GM23338 (cell line): ENCODE results near the gene DOCK1. TPM values are rescaled to one million over a fixed set of nuclear protein-coding genes. Genes with fewer than 3 reads are reported as not detected.

Source experiments
- ATAC-seq: fragments of 200-7000 bp; cut with Tn5 transposase; 3 replicates; pipeline ENCODE4 v1.9.1; 2020
- DNase-seq: peaks from one replicate; pipeline ENCODE4 v3.0.0-alpha.2; 2015; ENCODE audit warnings: low spot score
- H2AFZ ChIP-seq: fragments of 200-600 bp; sonication (generic); 2 replicates; pipeline ENCODE4 v1.8.0; 2016; ENCODE audit warnings: antibody characterized with exemption, mild to moderate bottlenecking, moderate library complexity
- H3F3A ChIP-seq: fragments of 200-600 bp; sonication (generic); replicated peaks from 2 replicates; pipeline ENCODE4 v1.8.0; 2017; ENCODE audit warnings: antibody characterized with exemption, mixed run types, low read depth
- H3K27ac ChIP-seq: fragments of 200-600 bp; sonication (generic); 2 replicates; pipeline ENCODE4 v1.6.1; 2016; ENCODE audit warnings: low read depth
- H3K27me3 ChIP-seq: fragments of 200-600 bp; sonication (generic); 2 replicates; pipeline ENCODE4 v1.8.0; 2016; ENCODE audit warnings: mild to moderate bottlenecking, mixed run types, moderate library complexity; ENCODE audit not compliant: insufficient read depth
- H3K36me3 ChIP-seq: fragments of 200-600 bp; sonication (generic); 2 replicates; pipeline ENCODE4 v1.8.0; 2016; ENCODE audit warnings: mild to moderate bottlenecking; ENCODE audit not compliant: insufficient read depth
- H3K4me1 ChIP-seq: fragments of 200-600 bp; sonication (generic); 2 replicates; pipeline ENCODE4 v1.8.0; 2016; ENCODE audit warnings: mild to moderate bottlenecking, moderate library complexity; ENCODE audit not compliant: insufficient read depth
- H3K4me2 ChIP-seq: fragments of 200-600 bp; sonication (generic); 2 replicates; pipeline ENCODE4 v1.7.1; 2017; ENCODE audit warnings: mixed run types
- H3K4me3 ChIP-seq: fragments of 200-600 bp; sonication (generic); 2 replicates; pipeline ENCODE4 v1.6.1; 2016; ENCODE audit warnings: mixed run types
- H3K79me2 ChIP-seq: fragments of 200-600 bp; sonication (generic); replicated peaks from 2 replicates; pipeline ENCODE4 v1.8.0; 2017; ENCODE audit warnings: mild to moderate bottlenecking; ENCODE audit not compliant: insufficient read depth
- H3K9me2 ChIP-seq: fragments of 200-600 bp; sonication (generic); 2 replicates; pipeline ENCODE4 v1.8.0; 2017; ENCODE audit not compliant: insufficient read depth
- H4K20me1 ChIP-seq: fragments of 200-600 bp; sonication (generic); replicated peaks from 2 replicates; pipeline ENCODE4 v1.8.0; 2017; ENCODE audit warnings: mild to moderate bottlenecking; ENCODE audit not compliant: insufficient read depth
- H3K27ac Mint-ChIP-seq: 2 replicates; pipeline ENCODE4 v1.8.0; 2020; ENCODE audit warnings: inconsistent platforms, mild to moderate bottlenecking, moderate library complexity, mixed read lengths
- H3K27me3 Mint-ChIP-seq: 3 replicates; pipeline ENCODE4 v1.8.0; 2022; ENCODE audit warnings: low read depth, mild to moderate bottlenecking, moderate library complexity, mixed read lengths, inconsistent platforms; ENCODE audit not compliant: insufficient read depth, poor library complexity
- H3K36me3 Mint-ChIP-seq: 3 replicates; pipeline ENCODE4 v1.8.0; 2021; ENCODE audit warnings: low read depth, mild to moderate bottlenecking, inconsistent platforms, moderate library complexity, mixed read lengths
- H3K4me1 Mint-ChIP-seq: 3 replicates; pipeline ENCODE4 v1.8.0; 2020; ENCODE audit warnings: mild to moderate bottlenecking, inconsistent platforms, mixed read lengths
- H3K4me3 Mint-ChIP-seq: 3 replicates; pipeline ENCODE4 v1.8.0; 2021; ENCODE audit warnings: moderate library complexity, mild to moderate bottlenecking, inconsistent platforms, mixed read lengths
- H3K9me3 Mint-ChIP-seq: 3 replicates; pipeline ENCODE4 v1.8.0; 2020; ENCODE audit warnings: moderate library complexity, mild to moderate bottlenecking, inconsistent platforms, mixed read lengths
- EZH2phosphoT487 ChIP-seq: fragments of 200-600 bp; sonication (generic); IDR thresholded peaks from one replicate; pipeline ENCODE4 v1.8.1; 2018; ENCODE audit warnings: antibody characterized with exemption; ENCODE audit not compliant: unreplicated experiment
- ZNF331 ChIP-seq: fragments of 250-450 bp; sonication (Bioruptor Pico); IDR thresholded peaks from 2 replicates; pipeline ENCODE4 v1.5.0; 2020; ENCODE audit warnings: low read depth, mild to moderate bottlenecking, moderate library complexity
- polyA plus RNA-seq: library from polyadenylated mRNA; unstranded; fragments of >200 nt; fragmentation: Nextera tagmentation; extraction: Ambion mirVana; gene quantifications from 2 replicates; pipeline ENCODE4 v1.2.1, GENCODE V29; 2016
- total RNA-seq: library from RNA; depleted of rRNA; stranded (reverse); fragments of >200 nt; shearing (Covaris generic); gene quantifications from 2 replicates; pipeline ENCODE4 v1.2.3, GENCODE V29; 2014
- TF ChIP-seq, protein P1 (sequence below): IDR thresholded peaks from one replicate; pipeline ENCODE4 v1.6.1; 2018; ENCODE audit warnings: antibody characterized with exemption; ENCODE audit not compliant: unreplicated experiment
- TF ChIP-seq, protein P2 (sequence below): fragments of 250-450 bp; sonication (Bioruptor Pico); IDR thresholded peaks from 2 replicates; pipeline ENCODE4 v1.5.0; 2020; ENCODE audit warnings: mild to moderate bottlenecking, moderate library complexity
- TF ChIP-seq, protein P3 (sequence below): IDR thresholded peaks from 2 replicates; pipeline ENCODE4 v1.6.1; 2016; ENCODE audit warnings: antibody characterized with exemption

The DOCK1 gene
- total and polyA plus RNA-seq, 2 experiments from 2014 or later, result 13.2 to 55.3 TPM

DNA sequence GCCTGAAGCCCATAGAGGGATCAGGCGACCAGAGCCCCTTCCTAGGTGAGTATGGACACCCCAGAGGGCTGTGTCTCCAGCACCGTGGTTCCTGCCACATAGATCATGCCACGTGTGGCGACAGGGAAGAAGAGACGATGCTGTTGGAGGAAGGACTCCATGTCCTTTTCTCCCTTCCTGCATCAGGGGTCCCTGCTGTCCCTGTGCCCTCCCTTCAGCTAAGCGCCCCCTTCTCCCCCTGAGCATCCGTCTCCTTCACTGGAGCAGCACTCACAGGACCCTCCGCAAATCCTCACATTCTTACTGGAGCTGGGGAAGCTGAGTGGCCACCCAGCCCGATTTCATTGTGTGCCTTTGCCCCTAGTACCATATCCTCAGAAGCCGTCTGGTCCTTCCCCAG, 558.3 kb downstream of the DOCK1 start:
- H2AFZ ChIP-seq, result no peak overlapping the region
- ATAC-seq, result no peak
- H3K4me3 Mint-ChIP-seq, result no peak overlapping the region
- no peak overlapping the region for H3K27ac Mint-ChIP-seq
- H3K27ac ChIP-seq, result no peak overlapping the region
- H3K36me3 Mint-ChIP-seq, result peaks cover under 1% of the 10 kb centered on the region; the same call in 1 of the 3 replicates
- H3F3A ChIP-seq, result no peaks in the 10 kb centered on the region
- TF ChIP-seq ZNF331, result no peak
- TF ChIP-seq EZH2phosphoT487, result no peak
- TF ChIP-seq, protein P1, sequence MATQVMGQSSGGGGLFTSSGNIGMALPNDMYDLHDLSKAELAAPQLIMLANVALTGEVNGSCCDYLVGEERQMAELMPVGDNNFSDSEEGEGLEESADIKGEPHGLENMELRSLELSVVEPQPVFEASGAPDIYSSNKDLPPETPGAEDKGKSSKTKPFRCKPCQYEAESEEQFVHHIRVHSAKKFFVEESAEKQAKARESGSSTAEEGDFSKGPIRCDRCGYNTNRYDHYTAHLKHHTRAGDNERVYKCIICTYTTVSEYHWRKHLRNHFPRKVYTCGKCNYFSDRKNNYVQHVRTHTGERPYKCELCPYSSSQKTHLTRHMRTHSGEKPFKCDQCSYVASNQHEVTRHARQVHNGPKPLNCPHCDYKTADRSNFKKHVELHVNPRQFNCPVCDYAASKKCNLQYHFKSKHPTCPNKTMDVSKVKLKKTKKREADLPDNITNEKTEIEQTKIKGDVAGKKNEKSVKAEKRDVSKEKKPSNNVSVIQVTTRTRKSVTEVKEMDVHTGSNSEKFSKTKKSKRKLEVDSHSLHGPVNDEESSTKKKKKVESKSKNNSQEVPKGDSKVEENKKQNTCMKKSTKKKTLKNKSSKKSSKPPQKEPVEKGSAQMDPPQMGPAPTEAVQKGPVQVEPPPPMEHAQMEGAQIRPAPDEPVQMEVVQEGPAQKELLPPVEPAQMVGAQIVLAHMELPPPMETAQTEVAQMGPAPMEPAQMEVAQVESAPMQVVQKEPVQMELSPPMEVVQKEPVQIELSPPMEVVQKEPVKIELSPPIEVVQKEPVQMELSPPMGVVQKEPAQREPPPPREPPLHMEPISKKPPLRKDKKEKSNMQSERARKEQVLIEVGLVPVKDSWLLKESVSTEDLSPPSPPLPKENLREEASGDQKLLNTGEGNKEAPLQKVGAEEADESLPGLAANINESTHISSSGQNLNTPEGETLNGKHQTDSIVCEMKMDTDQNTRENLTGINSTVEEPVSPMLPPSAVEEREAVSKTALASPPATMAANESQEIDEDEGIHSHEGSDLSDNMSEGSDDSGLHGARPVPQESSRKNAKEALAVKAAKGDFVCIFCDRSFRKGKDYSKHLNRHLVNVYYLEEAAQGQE, result no peak
- TF ChIP-seq, protein P2, sequence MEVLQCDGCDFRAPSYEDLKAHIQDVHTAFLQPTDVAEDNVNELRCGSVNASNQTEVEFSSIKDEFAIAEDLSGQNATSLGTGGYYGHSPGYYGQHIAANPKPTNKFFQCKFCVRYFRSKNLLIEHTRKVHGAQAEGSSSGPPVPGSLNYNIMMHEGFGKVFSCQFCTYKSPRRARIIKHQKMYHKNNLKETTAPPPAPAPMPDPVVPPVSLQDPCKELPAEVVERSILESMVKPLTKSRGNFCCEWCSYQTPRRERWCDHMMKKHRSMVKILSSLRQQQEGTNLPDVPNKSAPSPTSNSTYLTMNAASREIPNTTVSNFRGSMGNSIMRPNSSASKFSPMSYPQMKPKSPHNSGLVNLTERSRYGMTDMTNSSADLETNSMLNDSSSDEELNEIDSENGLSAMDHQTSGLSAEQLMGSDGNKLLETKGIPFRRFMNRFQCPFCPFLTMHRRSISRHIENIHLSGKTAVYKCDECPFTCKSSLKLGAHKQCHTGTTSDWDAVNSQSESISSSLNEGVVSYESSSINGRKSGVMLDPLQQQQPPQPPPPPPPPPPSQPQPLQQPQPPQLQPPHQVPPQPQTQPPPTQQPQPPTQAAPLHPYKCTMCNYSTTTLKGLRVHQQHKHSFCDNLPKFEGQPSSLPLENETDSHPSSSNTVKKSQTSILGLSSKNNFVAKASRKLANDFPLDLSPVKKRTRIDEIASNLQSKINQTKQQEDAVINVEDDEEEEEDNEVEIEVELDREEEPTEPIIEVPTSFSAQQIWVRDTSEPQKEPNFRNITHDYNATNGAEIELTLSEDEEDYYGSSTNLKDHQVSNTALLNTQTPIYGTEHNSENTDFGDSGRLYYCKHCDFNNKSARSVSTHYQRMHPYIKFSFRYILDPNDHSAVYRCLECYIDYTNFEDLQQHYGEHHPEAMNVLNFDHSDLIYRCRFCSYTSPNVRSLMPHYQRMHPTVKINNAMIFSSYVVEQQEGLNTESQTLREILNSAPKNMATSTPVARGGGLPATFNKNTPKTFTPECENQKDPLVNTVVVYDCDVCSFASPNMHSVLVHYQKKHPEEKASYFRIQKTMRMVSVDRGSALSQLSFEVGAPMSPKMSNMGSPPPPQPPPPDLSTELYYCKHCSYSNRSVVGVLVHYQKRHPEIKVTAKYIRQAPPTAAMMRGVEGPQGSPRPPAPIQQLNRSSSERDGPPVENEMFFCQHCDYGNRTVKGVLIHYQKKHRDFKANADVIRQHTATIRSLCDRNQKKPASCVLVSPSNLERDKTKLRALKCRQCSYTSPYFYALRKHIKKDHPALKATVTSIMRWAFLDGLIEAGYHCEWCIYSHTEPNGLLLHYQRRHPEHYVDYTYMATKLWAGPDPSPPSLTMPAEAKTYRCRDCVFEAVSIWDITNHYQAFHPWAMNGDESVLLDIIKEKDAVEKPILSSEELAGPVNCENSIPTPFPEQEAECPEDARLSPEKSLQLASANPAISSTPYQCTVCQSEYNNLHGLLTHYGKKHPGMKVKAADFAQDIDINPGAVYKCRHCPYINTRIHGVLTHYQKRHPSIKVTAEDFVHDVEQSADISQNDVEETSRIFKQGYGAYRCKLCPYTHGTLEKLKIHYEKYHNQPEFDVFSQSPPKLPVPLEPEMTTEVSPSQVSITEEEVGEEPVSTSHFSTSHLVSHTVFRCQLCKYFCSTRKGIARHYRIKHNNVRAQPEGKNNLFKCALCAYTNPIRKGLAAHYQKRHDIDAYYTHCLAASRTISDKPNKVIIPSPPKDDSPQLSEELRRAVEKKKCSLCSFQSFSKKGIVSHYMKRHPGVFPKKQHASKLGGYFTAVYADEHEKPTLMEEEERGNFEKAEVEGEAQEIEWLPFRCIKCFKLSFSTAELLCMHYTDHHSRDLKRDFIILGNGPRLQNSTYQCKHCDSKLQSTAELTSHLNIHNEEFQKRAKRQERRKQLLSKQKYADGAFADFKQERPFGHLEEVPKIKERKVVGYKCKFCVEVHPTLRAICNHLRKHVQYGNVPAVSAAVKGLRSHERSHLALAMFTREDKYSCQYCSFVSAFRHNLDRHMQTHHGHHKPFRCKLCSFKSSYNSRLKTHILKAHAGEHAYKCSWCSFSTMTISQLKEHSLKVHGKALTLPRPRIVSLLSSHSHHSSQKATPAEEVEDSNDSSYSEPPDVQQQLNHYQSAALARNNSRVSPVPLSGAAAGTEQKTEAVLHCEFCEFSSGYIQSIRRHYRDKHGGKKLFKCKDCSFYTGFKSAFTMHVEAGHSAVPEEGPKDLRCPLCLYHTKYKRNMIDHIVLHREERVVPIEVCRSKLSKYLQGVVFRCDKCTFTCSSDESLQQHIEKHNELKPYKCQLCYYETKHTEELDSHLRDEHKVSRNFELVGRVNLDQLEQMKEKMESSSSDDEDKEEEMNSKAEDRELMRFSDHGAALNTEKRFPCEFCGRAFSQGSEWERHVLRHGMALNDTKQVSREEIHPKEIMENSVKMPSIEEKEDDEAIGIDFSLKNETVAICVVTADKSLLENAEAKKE (CRISPR knock-in tag), result no peak
- TF ChIP-seq, protein P3, sequence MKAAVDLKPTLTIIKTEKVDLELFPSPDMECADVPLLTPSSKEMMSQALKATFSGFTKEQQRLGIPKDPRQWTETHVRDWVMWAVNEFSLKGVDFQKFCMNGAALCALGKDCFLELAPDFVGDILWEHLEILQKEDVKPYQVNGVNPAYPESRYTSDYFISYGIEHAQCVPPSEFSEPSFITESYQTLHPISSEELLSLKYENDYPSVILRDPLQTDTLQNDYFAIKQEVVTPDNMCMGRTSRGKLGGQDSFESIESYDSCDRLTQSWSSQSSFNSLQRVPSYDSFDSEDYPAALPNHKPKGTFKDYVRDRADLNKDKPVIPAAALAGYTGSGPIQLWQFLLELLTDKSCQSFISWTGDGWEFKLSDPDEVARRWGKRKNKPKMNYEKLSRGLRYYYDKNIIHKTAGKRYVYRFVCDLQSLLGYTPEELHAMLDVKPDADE, result no peak
- H3K4me1 Mint-ChIP-seq, result no peaks in the 10 kb centered on the region
- peaks cover 2% of the 10 kb centered on the region for H3K27me3 Mint-ChIP-seq
- peaks cover 11% of the 10 kb centered on the region for H3K9me3 Mint-ChIP-seq
- no peaks in the 10 kb centered on the region; the same call in 1 of the 2 replicates for H3K36me3 ChIP-seq
- H3K9me2 ChIP-seq, result no peaks in the 10 kb centered on the region; the same call in 1 of the 2 replicates
- no peak overlapping the region for H3K4me2 ChIP-seq
- H3K79me2 ChIP-seq, result no peaks in the 10 kb centered on the region
- DNase-seq, result no peak
- no peaks in the 10 kb centered on the region for H3K27me3 ChIP-seq
- no peaks in the 10 kb centered on the region for H3K4me1 ChIP-seq
- no peaks in the 10 kb centered on the region for H4K20me1 ChIP-seq
- H3K4me3 ChIP-seq, result no peak overlapping the region
